GM12878 (cell line): ENCODE data around the gene SCNN1G. TPM values are rescaled to one million over a fixed set of nuclear protein-coding genes. Genes with fewer than 3 reads are reported as not detected.

Experiments
- ATAC-seq: fragments of 200-7000 bp; cut with Tn5 transposase; 3 replicates; pipeline ENCODE4 v1.9.1; 2020; ENCODE audit warnings: mild to moderate bottlenecking, moderate library complexity
- BruUV-seq: library from RNA; stranded (reverse); fragments of 400-500 nt; replicated peaks from 2 replicates; lab custom pipeline; 2021; lab: Mats Ljungman, UMichigan
- CTCF ChIA-PET: fragments of 300-600 bp; sonication (Branson Sonifier 250); formaldehyde crosslinking; extraction: SDS; loops from one replicate; lab custom pipeline; 2021; ENCODE audit warnings: inconsistent platforms; lab: Yijun Ruan, JAX
- POLR2A ChIA-PET: fragments of 350-600 bp; formaldehyde crosslinking; extraction: SDS; loops from one replicate; lab custom pipeline; 2021; ENCODE audit warnings: inconsistent platforms; lab: Charles Lee
- RAD21 ChIA-PET: fragments of 300-600 bp; sonication (Branson Sonifier 250); formaldehyde crosslinking; loops from one replicate; lab custom pipeline; 2023; ENCODE audit warnings: antibody characterized with exemption; ENCODE audit not compliant: unreplicated experiment; lab: Charles Lee
- SMC1A ChIA-PET: fragments of 300-600 bp; sonication (Branson Sonifier 250); formaldehyde crosslinking; loops from one replicate; lab custom pipeline; 2023; ENCODE audit not compliant: unreplicated experiment, uncharacterized antibody; lab: Charles Lee
- DNase-seq: peaks from one replicate; pipeline ENCODE4 v3.0.0-alpha.2; 2011; ENCODE audit warnings: low read depth, low spot score
- FAIRE-seq: peaks from 3 replicates; lab custom pipeline; 2011; peaks lifted over from hg19 to GRCh38; lab: Jason Lieb, UNC
- H2AFZ ChIP-seq: 2 replicates; pipeline ENCODE4 v1.6.0; 2011; ENCODE audit warnings: low read depth, low read length, control low read depth; ENCODE audit not compliant: control insufficient read depth
- H3K27ac ChIP-seq: 2 replicates; pipeline ENCODE4 v1.5.1; 2011; ENCODE audit warnings: control low read depth; ENCODE audit not compliant: control insufficient read depth, insufficient read depth
- H3K27me3 ChIP-seq, 2 experiments: replicated peaks in 1 of 2; 2 replicates each; pipeline versions ENCODE4 v1.6.0 to v1.6.1; 2011; ENCODE audit warnings: low read length in 1 of 2; ENCODE audit not compliant: control insufficient read depth in 2 of 2, insufficient read depth in 2 of 2
- H3K36me3 ChIP-seq, 2 experiments: 2 replicates each; pipeline ENCODE4 v1.5.1; 2011; ENCODE audit warnings: low read length in 1 of 2; ENCODE audit not compliant: control insufficient read depth in 2 of 2, insufficient read depth in 2 of 2
- H3K4me1 ChIP-seq: 2 replicates; pipeline ENCODE4 v1.6.1; 2011; ENCODE audit warnings: mild to moderate bottlenecking, low read length, moderate library complexity, mixed read lengths; ENCODE audit not compliant: control insufficient read depth, insufficient read depth
- H3K4me2 ChIP-seq: 2 replicates; pipeline ENCODE4 v1.6.0; 2011; ENCODE audit warnings: control low read depth; ENCODE audit not compliant: control insufficient read depth, insufficient read depth
- H3K4me3 ChIP-seq: fragments of 200-600 bp; sonication (generic); 2 replicates; pipeline ENCODE4 v1.5.1; 2016
- H3K79me2 ChIP-seq: 2 replicates; pipeline ENCODE4 v1.6.0; 2011; ENCODE audit warnings: low read length; ENCODE audit not compliant: control insufficient read depth, insufficient read depth
- H3K9ac ChIP-seq: 2 replicates; pipeline ENCODE4 v1.8.0; 2011; ENCODE audit warnings: low read length, control low read depth, mixed read lengths; ENCODE audit not compliant: control insufficient read depth, insufficient read depth
- H3K9me3 ChIP-seq: replicated peaks from 3 replicates; pipeline ENCODE4 v1.5.1; 2011; ENCODE audit warnings: mild to moderate bottlenecking, low read length; ENCODE audit not compliant: control insufficient read depth, insufficient read depth
- H4K20me1 ChIP-seq: 2 replicates; pipeline ENCODE4 v1.6.0; 2011; ENCODE audit not compliant: control insufficient read depth, insufficient read depth
- BRCA1 ChIP-seq: IDR thresholded peaks from 2 replicates; pipeline ENCODE4 v1.6.1; 2011; ENCODE audit warnings: low read depth, low read length, improper control_type of control experiment
- GATAD2B ChIP-seq: fragments of 450-650 bp; conservative IDR thresholded peaks from 2 replicates; pipeline ENCODE4 v1.6.1; 2017; ENCODE audit warnings: low read depth, mild to moderate bottlenecking, moderate library complexity
- IKZF2 ChIP-seq, 2 experiments: fragments of 450-650 bp; IDR thresholded peaks; 2 replicates each; pipeline ENCODE4 v1.6.1; 2017; ENCODE audit warnings: mild to moderate bottlenecking in 2 of 2, moderate library complexity in 2 of 2
- JUND ChIP-seq: IDR thresholded peaks from 2 replicates; pipeline ENCODE4 v1.6.1; 2012; ENCODE audit warnings: low read depth, mild to moderate bottlenecking, low read length, improper control_type of control experiment, moderate library complexity
- LARP7 ChIP-seq: fragments of 450-650 bp; IDR thresholded peaks from 2 replicates; pipeline ENCODE4 v1.6.1; 2017; ENCODE audit warnings: mild to moderate bottlenecking
- STAT3 ChIP-seq: IDR thresholded peaks from 2 replicates; pipeline ENCODE4 v1.6.1; 2011; ENCODE audit warnings: low read depth, low read length, improper control_type of control experiment
- TARDBP ChIP-seq: IDR thresholded peaks from 2 replicates; pipeline ENCODE4 v1.6.1; 2016; ENCODE audit warnings: borderline replicate concordance
- TBL1XR1 ChIP-seq: IDR thresholded peaks from 2 replicates; pipeline ENCODE4 v1.6.1; 2012; ENCODE audit warnings: low read depth, low read length, improper control_type of control experiment
- TCF12 ChIP-seq: IDR thresholded peaks from 2 replicates; pipeline ENCODE4 v1.6.1; 2011; ENCODE audit warnings: low read depth, mild to moderate bottlenecking, low read length
- USF2 ChIP-seq: IDR thresholded peaks from 2 replicates; pipeline ENCODE4 v1.6.1; 2011; ENCODE audit warnings: low read depth, low read length, improper control_type of control experiment, borderline replicate concordance
- ZNF217 ChIP-seq: fragments of 450-650 bp; IDR thresholded peaks from 2 replicates; pipeline ENCODE4 v1.6.1; 2017; ENCODE audit warnings: antibody characterized with exemption, mild to moderate bottlenecking
- ZZZ3 ChIP-seq: IDR thresholded peaks from 2 replicates; pipeline ENCODE4 v1.6.1; 2011; ENCODE audit warnings: low read depth; ENCODE audit not compliant: control insufficient read depth, insufficient read length
- WGBS: methylation state at CpG from one replicate; pipeline ENCODE4 v1.1.6; 2016; ENCODE audit warnings: low lambda C conversion rate; ENCODE audit not compliant: insufficient replicate concordance, insufficient coverage; ENCODE audit errors: missing lambda C conversion rate; 5-methylcytosine and 5-hydroxymethylcytosine counted together
- in situ Hi-C: fragments of 300-500 bp; cut with MboI; formaldehyde crosslinking; loops from 9 replicates; pipeline ENCODE4 v1.14.3; 2018; ENCODE audit warnings: mixed read lengths
- intact Hi-C: fragments of 100-400 bp; cut with micrococcal nuclease; formaldehyde crosslinking; loops from one replicate; pipeline ENCODE4 v1.14.2; 2022; ENCODE audit not compliant: unreplicated experiment
- polyA plus RNA-seq, 11 experiments: library from polyadenylated mRNA; depleted of rRNA in 4 of 11; unstranded in 6 of 11; stranded (reverse) in 5 of 11; fragments of >200 nt; fragmentation: Nextera tagmentation in 4 of 11; fragmentation: Illumina TruSeq in 1 of 11; extraction: Ambion mirVana in 4 of 11; extraction: Trizol in 1 of 11; gene quantifications; 1 replicate in 1 of 11; 2 replicates in 10 of 11; pipeline versions ENCODE4 v1.2.1 to v1.2.3, GENCODE V29; 2011 to 2016; ENCODE audit warnings: inconsistent platforms in 2 of 11, missing spikeins in 2 of 11, low read depth in 1 of 11
- total RNA-seq, 4 experiments: library from RNA; depleted of rRNA in 3 of 4; stranded (reverse); fragments of >200 nt in 3 of 4; fragmentation: Illumina TruSeq in 1 of 4; extraction: Trizol in 1 of 4; gene quantifications; 2 replicates each; pipeline versions ENCODE4 v1.2.1 to v1.2.3, GENCODE V29; 2013 to 2021
- TF ChIP-seq, protein P1 (sequence below): fragments of 450-650 bp; IDR thresholded peaks from 2 replicates; pipeline ENCODE4 v1.6.1; 2016; ENCODE audit warnings: mild to moderate bottlenecking

SCNN1G gene
- total and polyA plus RNA-seq, 10 of the 15 experiments (the other 5 are each of a cell fraction or from before 2014, with no cell fraction given): 0.04 to 0.86 (median 0.08) TPM; not detected in 5

DNA sequence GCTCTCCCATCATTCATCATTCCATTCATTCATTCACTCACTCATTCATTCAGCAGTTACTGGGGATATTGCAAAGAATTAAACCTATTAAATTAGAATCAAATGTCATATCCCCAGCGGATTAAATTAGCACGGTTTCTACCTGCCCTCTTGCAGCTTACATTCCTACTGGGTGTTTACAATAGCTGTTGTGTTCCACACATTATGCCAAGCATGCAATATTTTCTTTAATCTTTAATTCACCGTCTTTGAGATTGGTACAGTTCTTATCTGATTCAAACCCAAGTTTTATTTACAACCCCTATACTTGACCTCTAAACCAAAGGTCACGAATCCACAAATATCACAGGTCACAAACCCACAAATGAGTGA is 32.6 kb upstream of the SCNN1G start:
- ChIA-PET CTCF (interaction anchor here (4.9 kb wide), 1 partner anchor 285 kb away, joined by 20 read pairs; no protein-coding TSS in a partner anchor), SMC1A (no interaction called here), RAD21 (no interaction called here)
- FAIRE-seq (no peak), ATAC-seq (no peak), DNase-seq (no peak)
- H3K4me2 ChIP-seq: peak overlapping the region; percentile 80
- H3K9me3 ChIP-seq: no peaks in the 10 kb centered on the region
- in situ Hi-C loops: no loop called here
- H3K27ac ChIP-seq: no peak overlapping the region
- no peaks in the 10 kb centered on the region; the same call in 1 of the 2 replicates for H3K4me1 ChIP-seq
- H2AFZ ChIP-seq: peak overlapping the region; percentile 99
- H3K9ac ChIP-seq: no peak overlapping the region
- no TSS peak for BruUV-seq
- H4K20me1 ChIP-seq: no peaks in the 10 kb centered on the region
- peak overlapping the region; percentile 75 for H3K4me3 ChIP-seq
- intact Hi-C loops: no loop called here
- H3K27me3 ChIP-seq: no peaks in the 10 kb centered on the region
- TF ChIP-seq TBL1XR1 (no peak), TARDBP (no peak), LARP7 (no peak), TCF12 (no peak), BRCA1 (no peak), USF2 (no peak), STAT3 (no peak), ZZZ3 (no peak), ZNF217 (no peak), GATAD2B (no peak), IKZF2 (IDR thresholded peaks at IDR 0.05) (no peak), JUND (no peak)
- TF ChIP-seq, protein P1, sequence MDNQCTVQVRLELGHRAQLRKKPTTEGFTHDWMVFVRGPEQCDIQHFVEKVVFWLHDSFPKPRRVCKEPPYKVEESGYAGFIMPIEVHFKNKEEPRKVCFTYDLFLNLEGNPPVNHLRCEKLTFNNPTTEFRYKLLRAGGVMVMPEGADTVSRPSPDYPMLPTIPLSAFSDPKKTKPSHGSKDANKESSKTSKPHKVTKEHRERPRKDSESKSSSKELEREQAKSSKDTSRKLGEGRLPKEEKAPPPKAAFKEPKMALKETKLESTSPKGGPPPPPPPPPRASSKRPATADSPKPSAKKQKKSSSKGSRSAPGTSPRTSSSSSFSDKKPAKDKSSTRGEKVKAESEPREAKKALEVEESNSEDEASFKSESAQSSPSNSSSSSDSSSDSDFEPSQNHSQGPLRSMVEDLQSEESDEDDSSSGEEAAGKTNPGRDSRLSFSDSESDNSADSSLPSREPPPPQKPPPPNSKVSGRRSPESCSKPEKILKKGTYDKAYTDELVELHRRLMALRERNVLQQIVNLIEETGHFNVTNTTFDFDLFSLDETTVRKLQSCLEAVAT: no peak
- TF ChIP-seq, all 136 proteins: peak for 0
- POLR2A ChIA-PET: no interaction called here
- H3K36me3 ChIP-seq: no peaks in the 10 kb centered on the region
- WGBS: 44% methylated on average over 4 of the region's 4 CpGs
- peaks cover 12% of the 10 kb centered on the region for H3K79me2 ChIP-seq
